AG04449 (cell line): ENCODE measurements around the gene CRYM.

ENCODE experiments used
- CTCF ChIA-PET: fragments of 350-600 bp; formaldehyde crosslinking; extraction: SDS; loops from one replicate; lab custom pipeline; 2021; ENCODE audit warnings: antibody characterized with exemption; lab: Yijun Ruan, JAX
- POLR2A ChIA-PET: fragments of 400-600, 350-600 bp; formaldehyde crosslinking; extraction: SDS; loops from one replicate; lab custom pipeline; 2020; ENCODE audit warnings: antibody characterized with exemption, inconsistent platforms; lab: Yijun Ruan, JAX
- DNase-seq: peaks from one replicate; pipeline ENCODE4 v3.0.0-alpha.2; 2010; ENCODE audit warnings: low read depth, low spot score
- H3K4me3 ChIP-seq: 2 replicates; pipeline ENCODE4 v1.5.1; 2011; ENCODE audit warnings: low read depth, mild to moderate bottlenecking, control low read depth, low read length
- CTCF ChIP-seq: IDR thresholded peaks from one replicate; pipeline ENCODE4 v1.5.1; 2011; ENCODE audit warnings: mild to moderate bottlenecking, moderate library complexity, low read length, control low read depth, inconsistent platforms; ENCODE audit not compliant: insufficient read depth; ENCODE audit errors: missing control alignments

Gene CRYM

GRCh38 chr16:21265104-21265837, 12.8 kb downstream of the CRYM start:
- TF ChIP-seq CTCF, result no peak
- POLR2A ChIA-PET, result no interaction called here
- no peak for DNase-seq
- CTCF ChIA-PET, result interaction anchor here (1.1 to 6.4 kb wide), 2 partner anchors 12 to 924 kb away, joined by 3 to 37 read pairs; partner anchors contain the start of gene CRYM
- H3K4me3 ChIP-seq, result no peak overlapping the region

GRCh38 chr16:21264571-21265036, 13.5 kb downstream of the CRYM start:
- CTCF ChIA-PET, result interaction anchor here (0.9 to 6.4 kb wide), 3 partner anchors 13 to 924 kb away, joined by 3 to 37 read pairs (median 3); partner anchors contain the start of gene CRYM
- POLR2A ChIA-PET, result no interaction called here
- no peak for TF ChIP-seq CTCF
- no peak overlapping the region for H3K4me3 ChIP-seq
- DNase-seq, result no peak

GRCh38 chr16:21263640-21264570, 14.2 kb downstream of the CRYM start:
- no peak for TF ChIP-seq CTCF
- CTCF ChIA-PET, result interaction anchor here (0.9 to 6.4 kb wide), 3 partner anchors 13 to 925 kb away, joined by 3 to 37 read pairs (median 3); partner anchors contain the start of gene CRYM
- POLR2A ChIA-PET, result no interaction called here

GRCh38 chr16:21262779-21263639, 15.1 kb downstream of the CRYM start:
- no peak for TF ChIP-seq CTCF
- H3K4me3 ChIP-seq, result no peak overlapping the region
- ChIA-PET POLR2A (no interaction called here), CTCF (no interaction called here)
- DNase-seq, result no peak

More at GRCh38 chr16:21263640-21264570, 14.2 kb downstream of the CRYM start:
- DNase-seq, result no peak
- H3K4me3 ChIP-seq, result no peak overlapping the region

- ChIA-PET POLR2A (no interaction called here), CTCF (interaction anchor here (0.7 to 1.5 kb wide), 5 partner anchors 12 to 73 kb away, joined by 3 to 5 read pairs (median 3); partner anchors contain the start of gene CRYM)
- TF ChIP-seq CTCF, result no peak
- peak; percentile 44 for DNase-seq
- no peak overlapping the region for H3K4me3 ChIP-seq
These were observed 17.0 kb downstream of the CRYM start for GRCh38 chr16:21260870-21261791.
